HG03135 (cell line): ENCODE measurements around the gene ATXN7L1.
"Not testable (repeated sequence)": the region's sequence is repeated elsewhere in the genome, so short reads cannot be mapped to it uniquely, and the experiment has no call there.

Source experiments
- ATAC-seq: cut with Tn5 transposase; IDR thresholded peaks from one replicate; pipeline ENCODE4 v1.9.1; 2021; ENCODE audit warnings: mild to moderate bottlenecking, moderate library complexity; ENCODE audit not compliant: unreplicated experiment

The ATXN7L1 gene

DNA sequence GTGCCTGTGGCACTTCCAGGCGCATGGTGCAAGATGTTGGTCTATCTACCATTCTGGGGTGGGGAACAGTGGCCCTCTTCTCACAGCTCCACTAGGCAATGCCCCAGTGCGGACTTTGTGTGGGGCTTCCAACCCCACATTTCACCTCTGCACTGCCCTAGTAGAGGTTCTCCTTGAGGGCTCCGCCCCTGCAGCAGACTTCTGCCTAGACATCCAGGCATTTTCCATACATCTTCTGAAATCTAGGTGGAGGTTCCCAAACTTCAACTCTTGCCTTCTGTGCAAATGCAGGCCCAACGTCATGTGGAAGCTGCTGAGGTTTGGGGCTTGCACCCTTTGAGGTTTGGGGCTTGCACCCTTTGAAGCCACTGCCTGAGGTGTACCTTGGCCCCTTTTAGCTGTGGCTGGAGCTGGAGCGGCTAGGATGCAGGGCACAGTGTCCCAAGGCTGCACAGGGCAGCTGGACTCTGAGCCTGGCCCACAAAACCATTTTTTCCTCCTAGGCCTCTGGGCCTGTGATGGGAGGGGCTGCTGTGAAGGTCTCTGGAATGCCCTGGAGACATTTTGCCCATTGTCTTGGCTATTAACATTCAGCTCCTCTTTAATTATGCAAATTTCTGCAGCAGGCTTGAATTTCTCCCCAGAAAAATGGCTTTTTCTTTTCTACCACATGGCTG lies 164.5 kb downstream of the ATXN7L1 start:
- ATAC-seq, result no peak

DNA sequence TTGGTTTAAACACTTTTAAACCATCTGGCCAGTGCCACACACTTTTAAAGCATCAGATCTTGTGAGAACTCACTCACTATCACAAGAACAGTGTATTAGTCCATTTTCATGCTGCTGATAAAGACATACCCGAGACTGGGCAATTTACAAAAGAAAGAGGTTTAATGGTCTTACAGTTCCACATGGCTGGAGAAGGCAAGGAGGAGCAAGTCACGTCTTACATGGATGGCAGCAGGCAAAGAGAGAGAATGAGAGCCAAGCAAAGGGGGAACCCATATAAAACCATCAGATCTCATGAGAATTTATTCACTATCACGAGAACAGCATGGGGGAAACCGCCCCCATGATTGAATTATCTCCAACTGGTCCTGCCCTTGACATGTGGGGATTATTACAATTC lies 165.7 kb downstream of the ATXN7L1 start:
- ATAC-seq, result not testable (repeated sequence)

DNA sequence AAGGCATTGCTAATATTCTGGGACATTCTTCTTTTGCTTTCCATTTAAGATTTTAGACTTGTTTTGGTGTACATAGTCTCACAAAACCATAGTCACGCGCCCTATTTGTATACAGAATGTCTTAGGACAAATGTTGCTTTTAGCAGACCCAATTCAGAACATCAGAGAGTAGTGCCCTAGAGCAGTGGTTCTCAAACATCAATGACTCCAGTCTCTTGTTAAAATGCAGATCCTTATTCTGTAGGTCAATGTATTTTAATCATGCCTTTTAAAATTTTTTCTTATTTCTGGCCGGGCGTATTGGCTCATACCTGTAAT lies 167.7 kb downstream of the ATXN7L1 start:
- ATAC-seq, result no peak

DNA sequence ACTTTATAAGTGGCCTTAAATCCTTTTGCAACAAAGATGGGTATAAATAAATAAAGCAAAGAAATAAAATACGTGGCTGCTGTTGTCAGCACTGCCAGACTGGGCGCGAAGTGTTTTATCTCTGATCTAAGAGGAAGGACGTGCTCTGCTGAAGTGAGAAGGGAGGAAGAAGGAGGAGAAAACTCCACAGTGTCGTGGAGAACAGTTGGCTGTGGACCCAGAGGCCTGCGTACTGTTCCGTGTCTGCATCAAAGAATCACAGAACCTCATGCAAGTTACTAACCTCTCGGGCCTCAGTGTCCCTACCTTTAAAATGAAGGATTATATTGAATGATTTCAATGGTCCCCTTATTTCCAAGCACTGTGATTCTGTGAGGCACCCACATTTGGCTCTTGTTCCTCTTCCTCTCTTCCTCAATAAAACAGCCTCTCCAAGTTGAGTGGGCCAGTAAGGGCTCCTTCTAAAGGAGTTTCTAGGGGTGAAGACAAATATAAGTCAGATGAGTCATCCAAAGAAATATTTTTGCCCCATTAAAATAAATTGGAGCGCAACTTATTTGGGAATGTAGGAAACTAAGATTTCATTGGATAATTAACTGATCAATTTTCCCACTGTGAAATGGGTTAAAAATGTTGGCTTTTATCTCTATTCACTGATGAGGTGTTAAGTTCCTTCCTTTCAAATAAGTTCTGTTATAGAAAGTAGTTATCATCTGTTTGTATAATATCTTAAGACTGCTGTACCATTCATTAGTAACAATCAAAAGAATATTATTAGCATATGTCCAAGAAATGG lies 168.2 kb downstream of the ATXN7L1 start:
- ATAC-seq, result no peak

DNA sequence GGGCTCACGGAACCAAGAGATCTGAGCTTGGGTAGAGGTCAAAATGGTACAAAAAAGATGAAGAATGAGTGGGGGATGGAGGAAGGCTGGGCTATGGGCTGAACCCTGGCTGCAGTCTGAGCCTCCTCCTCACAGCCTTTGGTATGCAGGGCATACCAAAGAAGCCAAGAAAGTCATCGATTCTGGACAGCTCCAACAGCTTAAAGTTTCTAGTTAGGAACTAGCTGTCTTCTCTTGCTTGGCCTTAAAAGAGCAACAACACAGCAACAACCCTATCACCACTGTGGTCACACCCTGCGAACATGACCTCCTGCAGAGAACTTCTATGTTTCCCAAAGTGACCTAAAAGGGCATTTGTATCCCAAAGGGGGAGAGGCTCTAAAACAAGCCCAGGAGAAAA lies 169.0 kb downstream of the ATXN7L1 start:
- no peak for ATAC-seq

DNA sequence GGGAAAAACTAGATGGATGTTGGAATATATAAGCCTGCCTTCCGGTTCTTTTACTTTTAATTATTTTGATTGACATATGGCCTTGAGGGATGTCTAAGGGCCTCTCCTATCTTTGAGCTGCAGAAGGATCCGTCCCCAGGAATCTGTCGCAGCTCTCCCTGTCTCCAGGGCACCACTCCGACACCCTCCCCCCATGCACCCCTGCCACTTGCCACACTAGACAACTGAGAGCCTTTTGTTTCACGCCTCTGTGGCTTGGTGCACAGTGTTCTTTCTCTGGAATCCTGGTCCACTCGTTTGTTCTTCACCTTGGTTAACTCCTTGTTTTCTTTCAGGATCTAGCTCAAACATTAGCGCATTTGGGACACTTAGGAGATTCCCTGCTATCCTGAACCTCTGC lies 171.0 kb downstream of the ATXN7L1 start:
- ATAC-seq, result no peak

DNA sequence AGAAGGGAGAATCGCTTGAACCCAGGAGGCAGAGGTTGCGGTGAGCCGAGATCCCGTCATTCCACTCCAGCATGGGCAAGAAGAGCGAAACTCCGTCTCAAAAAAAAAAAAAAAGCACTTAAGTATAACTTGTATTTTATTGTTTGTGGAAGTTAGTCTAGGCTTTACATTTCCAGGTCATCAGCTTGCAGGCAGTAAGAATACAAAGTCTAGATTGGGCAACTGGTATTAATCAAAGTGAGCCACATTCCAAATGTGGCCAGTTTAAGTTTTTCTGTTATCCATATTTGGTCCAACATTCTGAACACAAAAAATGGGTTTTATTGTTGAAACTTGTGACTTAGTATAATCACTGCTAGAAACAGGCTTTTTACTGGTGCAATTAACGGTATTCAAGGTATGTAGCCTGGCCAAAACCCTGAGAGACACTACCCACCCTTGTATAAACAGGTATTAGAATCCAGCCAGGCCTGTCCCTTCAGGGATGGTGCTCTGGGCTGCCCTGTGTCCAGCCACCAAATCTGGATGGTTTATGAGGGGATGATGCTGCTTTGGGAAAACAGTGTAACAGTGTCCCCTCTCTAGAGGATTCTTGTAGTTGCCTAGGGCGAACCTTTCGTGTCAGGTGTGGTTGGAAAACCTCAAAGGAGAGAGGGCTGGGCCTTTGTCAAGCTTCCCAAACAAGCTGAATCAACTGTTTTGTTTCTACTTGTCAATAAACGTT lies 173.0 kb downstream of the ATXN7L1 start:
- ATAC-seq, result no peak

DNA sequence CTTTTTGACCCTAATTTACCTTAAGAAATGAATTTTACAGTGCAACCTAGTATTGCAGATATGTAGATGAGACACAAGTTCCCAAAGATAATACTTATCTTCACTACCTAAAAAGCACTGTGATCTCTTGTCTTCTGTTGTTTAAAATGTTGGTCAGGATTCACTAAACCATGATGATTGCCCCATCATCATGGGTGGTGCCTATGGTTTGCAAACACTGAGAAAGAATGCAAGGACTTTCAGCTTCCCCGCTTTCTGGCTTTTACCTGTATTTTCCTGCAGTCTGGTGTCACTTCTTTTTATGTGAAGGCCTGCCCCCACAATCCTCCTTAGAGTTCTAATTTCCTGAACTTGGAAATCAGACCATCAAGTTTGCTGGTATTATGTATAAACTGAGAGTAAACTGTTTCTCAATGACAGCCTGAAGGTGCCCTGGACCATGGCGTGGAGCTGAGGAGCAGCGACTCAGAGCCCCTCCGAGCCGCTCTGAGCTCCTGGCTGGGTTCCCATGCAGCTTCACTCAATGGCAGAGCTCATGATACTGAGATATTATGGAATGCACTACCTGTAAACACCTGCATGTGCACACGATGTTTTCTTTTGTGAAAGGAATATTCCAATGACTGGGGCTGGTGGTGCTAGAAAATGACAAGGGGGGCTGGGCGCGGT lies 176.7 kb downstream of the ATXN7L1 start:
- ATAC-seq, result no peak

DNA sequence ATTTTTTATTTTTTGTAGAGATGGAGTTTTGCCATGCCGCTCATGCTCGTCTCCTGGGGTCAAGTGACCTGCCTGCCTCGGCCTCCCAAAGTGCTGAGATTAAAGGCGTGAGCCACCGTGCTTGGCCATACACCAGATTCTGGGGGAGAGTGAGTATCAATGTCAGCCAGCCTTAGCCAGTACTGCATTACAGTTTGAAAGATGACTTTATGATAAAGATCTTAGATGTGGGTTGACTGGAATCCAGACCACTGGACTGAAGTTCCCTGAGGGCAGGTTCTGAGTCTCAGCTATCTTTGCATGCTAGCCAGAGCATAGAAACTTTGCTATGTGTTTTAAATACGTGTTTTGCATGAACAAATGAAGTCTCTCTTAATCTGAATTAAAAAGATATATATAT lies 177.9 kb downstream of the ATXN7L1 start:
- ATAC-seq, result no peak

DNA sequence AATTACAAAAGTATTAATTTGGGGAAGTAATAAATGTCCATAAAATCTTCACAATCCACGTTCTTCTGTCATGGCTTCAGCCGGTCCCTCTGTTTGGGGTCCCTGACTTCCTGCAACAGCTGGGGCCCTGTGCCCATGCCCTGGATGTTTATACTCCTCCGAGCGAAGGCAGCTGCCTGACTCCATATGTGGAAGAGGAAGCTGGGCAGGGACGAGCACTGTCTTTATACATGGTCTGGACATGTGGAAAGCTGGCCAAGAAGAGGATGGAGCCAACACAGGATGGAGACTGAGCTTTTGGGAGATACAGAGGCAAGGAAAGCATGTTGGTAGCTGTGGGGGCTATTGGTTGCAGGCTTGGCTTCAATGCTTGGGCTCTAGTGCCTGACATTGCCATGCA lies 178.6 kb downstream of the ATXN7L1 start:
- ATAC-seq, result no peak

DNA sequence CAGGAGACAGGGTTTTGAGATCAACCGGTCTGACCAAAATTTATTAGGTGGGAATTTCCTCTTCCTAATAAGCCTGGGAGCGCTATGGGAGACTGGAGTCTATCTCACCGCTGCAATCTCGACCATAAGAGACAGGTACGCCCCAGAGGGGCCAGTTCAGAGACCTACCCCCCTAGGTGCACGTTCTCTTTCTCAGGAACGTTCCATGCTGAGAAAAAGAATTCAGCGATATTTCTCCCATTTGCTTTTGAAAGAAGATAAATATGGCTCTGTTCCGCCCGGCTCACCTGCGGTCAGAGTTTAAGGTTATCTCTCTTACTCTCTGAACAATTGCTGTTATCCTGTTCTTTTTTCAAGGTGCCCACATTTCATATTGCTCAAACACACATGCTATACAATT lies 179.2 kb downstream of the ATXN7L1 start:
- ATAC-seq, result not testable (repeated sequence)

DNA sequence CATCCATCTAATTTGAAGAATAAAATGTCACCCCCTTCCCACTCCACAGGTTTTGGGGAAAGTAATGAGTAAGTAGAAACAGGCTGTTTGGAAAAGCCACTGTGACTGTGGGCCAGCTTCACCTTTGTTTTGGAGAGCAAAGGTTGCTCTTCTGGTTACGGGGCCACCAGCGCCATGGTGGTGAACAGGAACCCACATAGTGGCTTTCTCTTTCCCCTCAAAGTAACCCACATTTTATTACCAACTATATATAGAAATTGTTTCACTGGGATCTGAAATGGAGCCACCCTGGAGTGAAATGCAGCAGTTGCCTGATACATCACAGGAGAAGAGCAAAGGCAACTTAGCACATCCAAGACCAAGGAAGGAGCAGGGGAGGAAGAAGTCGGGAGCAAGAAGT lies 182.8 kb downstream of the ATXN7L1 start:
- no peak for ATAC-seq

DNA sequence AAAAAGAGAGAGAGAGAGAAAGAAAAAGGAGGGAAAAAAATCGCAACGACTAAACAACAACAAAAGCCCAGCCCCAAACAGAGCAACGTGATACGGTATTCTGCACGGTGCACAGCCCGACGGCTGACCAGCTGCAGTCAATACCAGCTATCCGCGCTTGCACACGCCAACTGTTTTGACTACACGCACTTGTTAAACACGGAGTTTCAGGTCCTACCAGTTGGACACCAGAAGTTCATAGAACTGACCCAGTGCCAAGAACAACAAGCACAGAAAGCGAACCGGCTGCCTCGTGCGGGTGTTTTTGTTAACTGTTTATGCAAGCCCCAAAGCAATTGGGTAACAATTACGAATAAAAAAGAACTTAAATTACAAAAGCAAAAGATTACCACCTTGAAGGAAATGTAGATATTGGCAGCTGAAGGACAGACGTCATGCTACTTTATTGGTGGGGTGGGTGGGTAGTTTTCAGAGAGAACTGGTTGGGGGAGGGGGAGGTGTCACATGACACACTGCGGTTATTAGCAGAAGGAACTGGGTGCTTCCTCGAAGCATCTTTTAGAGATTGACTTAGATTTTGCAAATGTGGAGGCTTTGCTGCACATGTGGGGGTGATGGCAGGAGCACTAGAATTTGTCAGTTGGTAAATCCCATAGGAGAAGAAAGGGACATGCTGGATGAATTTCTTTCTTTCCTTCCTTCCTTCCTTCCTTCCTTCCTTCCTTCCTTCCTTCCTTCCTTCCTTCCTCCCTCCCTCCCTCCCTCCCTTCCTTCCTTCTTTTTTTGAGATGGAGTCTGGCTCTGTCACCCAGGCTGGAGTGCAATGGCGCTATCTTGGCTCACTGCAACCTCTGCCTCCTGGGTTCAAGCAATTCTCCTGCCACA lies 184.5 kb downstream of the ATXN7L1 start:
- ATAC-seq, result no peak

DNA sequence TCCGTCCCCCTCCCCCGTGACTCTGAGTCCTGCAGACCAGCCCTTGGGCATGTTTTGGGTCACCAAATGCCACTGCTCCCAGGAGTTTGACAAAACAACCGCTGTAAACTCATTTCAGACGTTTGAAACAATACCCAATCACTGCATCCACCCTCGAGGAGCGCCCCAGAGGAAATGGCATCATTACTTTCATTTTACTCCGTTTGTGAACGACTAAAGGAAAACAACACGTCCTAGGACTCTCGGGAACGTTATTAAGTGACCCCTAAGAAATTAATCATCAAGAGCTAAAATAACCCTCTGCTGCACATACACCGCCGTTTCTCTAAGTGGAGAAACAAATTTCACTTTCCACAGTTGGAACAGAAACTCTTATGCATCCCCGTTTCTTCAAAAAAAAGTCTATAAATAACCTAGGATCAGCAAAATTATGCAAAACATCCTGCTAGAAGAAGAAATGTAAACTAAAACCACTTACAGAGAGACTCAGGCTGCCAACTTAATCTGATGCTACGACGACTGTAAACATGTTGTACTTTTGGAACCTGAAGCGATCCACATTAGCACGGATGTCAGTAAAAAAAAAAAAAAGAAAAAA lies 185.2 kb downstream of the ATXN7L1 start:
- no peak for ATAC-seq

DNA sequence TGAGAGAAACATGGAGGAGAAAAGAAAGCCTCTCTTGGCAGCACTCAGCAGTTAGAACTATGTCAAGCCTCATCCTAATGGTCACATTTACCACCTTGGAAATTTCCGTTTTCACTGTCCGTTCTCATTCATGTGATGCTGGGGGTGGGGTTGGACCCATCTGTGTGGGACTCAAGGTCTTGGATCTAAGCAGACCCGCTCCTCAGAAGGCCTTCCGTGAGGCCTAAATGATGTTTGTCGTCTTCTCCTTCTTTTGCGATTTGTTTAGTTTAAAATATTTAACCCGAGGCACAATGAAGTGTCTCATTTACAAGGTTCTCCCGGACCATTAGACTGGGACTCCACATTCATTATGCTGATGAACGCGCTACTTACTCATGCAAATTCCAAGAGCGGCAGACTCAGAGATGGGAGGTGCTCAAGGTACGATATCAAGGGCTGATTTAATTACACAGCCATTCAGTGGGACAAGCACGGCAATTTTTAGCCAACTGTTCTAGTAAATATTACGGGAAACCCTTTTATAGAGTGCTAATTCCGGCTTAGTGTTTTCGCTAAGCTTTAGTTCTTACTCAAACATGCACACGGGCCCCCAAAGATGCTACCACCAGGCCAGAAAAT lies 186.0 kb downstream of the ATXN7L1 start:
- ATAC-seq, result no peak

DNA sequence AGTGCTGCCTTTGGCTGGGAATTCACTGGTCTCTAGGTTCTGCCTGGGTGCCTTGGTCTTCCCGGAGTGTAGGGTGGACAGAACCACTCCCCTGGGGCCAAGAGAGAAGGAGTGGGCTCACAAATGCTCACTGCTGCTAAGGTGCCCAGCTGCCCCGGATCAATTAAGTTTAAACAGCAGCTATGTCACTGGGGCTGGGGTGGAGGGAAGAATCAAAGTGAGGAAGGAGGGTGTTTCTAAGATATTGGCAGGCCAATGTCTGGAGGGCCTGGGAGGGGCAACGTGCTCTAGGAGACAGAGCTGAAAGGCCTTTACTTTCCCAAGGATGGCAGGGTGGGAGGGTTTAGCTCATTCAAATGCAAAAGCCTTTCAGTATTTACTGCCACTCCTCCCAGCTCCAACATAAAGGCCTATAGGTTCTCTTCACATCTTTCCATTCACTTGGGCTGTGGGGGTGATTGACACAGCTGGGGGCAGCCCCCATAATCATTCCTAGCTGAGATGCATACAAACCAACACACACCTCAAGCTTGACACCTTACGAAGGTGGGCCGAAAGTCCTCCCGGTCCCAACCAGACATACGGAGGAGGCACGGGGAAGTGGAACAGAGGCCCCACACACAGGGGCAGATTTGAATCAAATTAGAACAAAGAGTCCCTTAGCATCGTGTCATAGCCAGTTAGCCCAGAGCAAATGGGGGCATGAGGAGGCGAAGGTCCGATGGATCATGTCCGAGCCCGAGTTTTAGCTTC lies 187.2 kb downstream of the ATXN7L1 start:
- ATAC-seq, result no peak

DNA sequence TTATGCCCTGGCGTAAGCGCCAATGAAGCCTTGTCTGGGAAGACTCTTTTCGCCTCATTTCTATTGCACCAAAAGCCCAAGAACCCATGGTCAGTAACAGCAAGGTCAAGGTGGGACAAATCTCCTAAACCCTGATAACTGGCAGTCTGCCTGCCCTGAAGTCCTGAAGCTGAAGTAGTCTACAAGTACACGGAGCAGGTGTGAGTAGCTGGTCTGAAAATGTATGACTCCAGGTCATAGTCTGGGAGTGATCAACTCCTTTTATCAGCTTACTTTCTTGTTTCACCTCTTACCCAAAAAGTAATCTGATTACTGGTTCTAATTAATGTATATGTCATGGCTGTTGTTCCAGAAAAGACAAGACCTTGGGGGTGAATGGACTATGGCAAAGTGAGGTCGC lies 187.8 kb downstream of the ATXN7L1 start:
- ATAC-seq, result no peak

DNA sequence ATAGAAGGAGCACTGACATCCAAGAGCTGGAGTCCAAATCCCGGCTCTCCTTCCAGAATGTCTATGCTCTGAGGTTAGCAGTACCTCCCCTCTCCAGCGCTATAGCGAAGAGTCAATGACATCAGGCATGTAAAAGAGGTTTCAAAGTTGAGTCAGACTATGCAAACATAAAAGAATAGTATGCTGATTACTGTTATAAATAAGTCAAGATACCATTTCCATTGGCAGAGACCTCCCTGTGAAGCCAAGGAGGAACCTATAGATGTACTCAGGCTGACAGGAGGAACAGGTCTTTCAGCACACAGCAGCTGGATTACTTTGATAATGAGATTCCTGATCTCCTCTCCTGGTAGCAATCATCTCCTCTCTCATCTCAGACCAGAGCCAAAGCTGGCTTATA lies 191.2 kb downstream of the ATXN7L1 start:
- ATAC-seq, result no peak
